ENCODE measurements around the gene NARS2.
"Not testable (repeated sequence)": the region's sequence is repeated elsewhere in the genome, so short reads cannot be mapped to it uniquely, and the experiment has no call there.

The NARS2 gene

GRCh38 chr11:78575478-78575877 lies 814 bp upstream of the NARS2 start:
- no peak for DNase-seq

- DNase-seq, result no peak
Measured at GRCh38 chr11:78573681-78574080, 983 bp downstream of the NARS2 start.

- no peak for DNase-seq
Measured at GRCh38 chr11:78573271-78573670, 1.4 kb downstream of the NARS2 start.

GRCh38 chr11:78572394-78572793 lies 2.3 kb downstream of the NARS2 start:
- no peak for DNase-seq

- no peak for DNase-seq
Measured at GRCh38 chr11:78570031-78570430, 4.6 kb downstream of the NARS2 start.

GRCh38 chr11:78567209-78567608 lies 7.5 kb downstream of the NARS2 start:
- DNase-seq, result no peak

- no peak for DNase-seq
Measured at GRCh38 chr11:78564490-78565467, 9.9 kb downstream of the NARS2 start.

GRCh38 chr11:78564037-78564436 lies 10.6 kb downstream of the NARS2 start:
- not testable (repeated sequence) for DNase-seq

- DNase-seq, result not testable (repeated sequence)
Measured at GRCh38 chr11:78563090-78563489, 11.6 kb downstream of the NARS2 start.

GRCh38 chr11:78562398-78562797 lies 12.3 kb downstream of the NARS2 start:
- no peak for DNase-seq

GRCh38 chr11:78560826-78561484 lies 13.7 kb downstream of the NARS2 start:
- DNase-seq, result no peak

GRCh38 chr11:78560153-78560552 lies 14.5 kb downstream of the NARS2 start:
- DNase-seq, result no peak

GRCh38 chr11:78557236-78557635 lies 17.4 kb downstream of the NARS2 start:
- DNase-seq, result no peak

- DNase-seq, result no peak
Measured at GRCh38 chr11:78555592-78555991, 19.1 kb downstream of the NARS2 start.

GRCh38 chr11:78552881-78553280 lies 21.8 kb downstream of the NARS2 start:
- DNase-seq, result no peak

GRCh38 chr11:78552139-78552538 lies 22.5 kb downstream of the NARS2 start:
- not testable (repeated sequence) for DNase-seq

- DNase-seq, result no peak
Measured at GRCh38 chr11:78551066-78551465, 23.6 kb downstream of the NARS2 start.

GRCh38 chr11:78549624-78550409 lies 24.8 kb downstream of the NARS2 start:
- DNase-seq, result no peak

GRCh38 chr11:78548911-78549590 lies 25.6 kb downstream of the NARS2 start:
- DNase-seq, result peak; percentile 43

- DNase-seq, result no peak
Measured at GRCh38 chr11:78547931-78548705, 26.5 kb downstream of the NARS2 start.

- no peak for DNase-seq
Measured at GRCh38 chr11:78542007-78542406, 32.7 kb downstream of the NARS2 start.

GRCh38 chr11:78541537-78541936 lies 33.1 kb downstream of the NARS2 start:
- DNase-seq, result no peak
